ENCODE measurements around the gene EPAS1.

The EPAS1 gene

DNA sequence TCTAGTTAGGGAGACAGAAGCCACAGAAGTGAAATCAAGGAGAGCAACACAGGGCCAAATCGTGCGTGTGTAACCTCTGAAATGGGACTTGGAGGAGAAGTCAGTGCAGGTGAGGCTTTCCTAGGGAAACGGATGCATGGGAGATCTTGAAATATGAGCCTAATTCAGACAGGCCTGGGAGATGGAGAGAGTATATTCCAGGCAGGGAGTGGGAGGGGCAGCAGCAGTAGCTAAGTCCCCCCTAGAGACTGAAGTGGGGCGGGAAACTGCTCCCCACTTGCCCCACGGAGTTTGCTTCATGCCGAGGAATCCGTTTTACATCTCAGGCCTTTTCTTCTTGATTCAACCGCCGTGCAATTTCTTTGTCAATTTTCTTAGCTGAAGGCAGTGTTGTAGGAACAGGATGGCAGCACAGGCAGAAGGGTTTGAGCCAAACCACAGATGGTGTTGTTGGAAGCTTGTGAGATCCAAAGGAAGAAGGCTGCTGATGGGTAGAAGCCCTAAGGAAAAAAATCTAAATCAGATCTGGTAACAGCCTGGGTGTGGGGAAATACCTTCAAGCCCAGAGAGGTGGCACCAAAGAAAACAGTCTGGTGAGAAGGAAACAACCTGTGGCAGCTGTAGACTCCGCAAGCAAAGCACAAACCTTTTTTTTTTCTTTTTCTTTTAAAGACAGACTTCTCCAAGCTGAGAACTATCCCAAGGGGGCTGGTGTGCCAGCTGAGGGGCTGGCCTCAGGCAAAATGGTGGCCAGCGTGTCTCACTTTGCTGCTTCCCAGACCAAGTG, 40.2 kb downstream of the EPAS1 start:
- in situ Hi-C loops (cut with HindIII; ENCODE audit: low sequenced_read_pairs): no loop called here

DNA sequence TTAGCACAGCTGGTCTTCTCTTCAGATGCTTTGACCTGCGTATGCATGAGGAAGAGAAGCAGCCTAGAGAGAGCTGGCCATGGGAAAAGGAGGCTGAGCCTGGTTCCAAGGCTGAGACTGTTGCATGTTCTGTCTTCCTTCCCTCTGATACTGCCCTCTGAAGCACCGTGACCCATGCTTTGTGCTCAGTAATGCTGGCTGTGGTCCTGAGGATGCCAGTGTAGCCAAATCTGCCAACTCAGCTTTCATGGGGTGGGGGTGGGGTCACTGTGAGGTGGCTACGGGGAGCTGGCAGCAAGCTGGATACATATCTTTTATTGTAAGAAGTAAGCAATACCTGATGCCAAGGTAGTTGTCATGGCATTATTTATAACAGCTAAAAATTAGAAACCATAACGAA, 41.5 kb downstream of the EPAS1 start:
- in situ Hi-C loops (cut with HindIII; ENCODE audit: low sequenced_read_pairs): no loop called here

DNA sequence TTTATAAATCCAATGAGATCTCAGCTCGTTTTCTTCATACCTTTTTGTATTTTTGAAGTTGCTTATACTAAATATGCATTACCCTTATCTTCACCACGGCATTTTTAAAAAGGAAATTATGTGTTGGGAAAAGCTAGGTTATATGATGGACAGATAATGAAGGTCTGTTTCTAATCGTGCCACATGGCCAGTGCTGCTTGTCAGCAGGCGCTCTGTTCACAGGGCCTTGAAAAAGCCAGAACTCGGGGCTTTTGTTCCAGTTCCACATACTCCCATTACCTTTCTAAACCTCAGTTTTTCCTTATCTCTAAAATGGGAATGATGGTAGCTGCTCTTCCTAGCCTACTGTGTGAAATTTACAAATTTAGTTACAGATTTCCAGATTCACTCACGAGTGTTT, 42.0 kb downstream of the EPAS1 start:
- in situ Hi-C loops (cut with HindIII; ENCODE audit: low sequenced_read_pairs): no loop called here

DNA sequence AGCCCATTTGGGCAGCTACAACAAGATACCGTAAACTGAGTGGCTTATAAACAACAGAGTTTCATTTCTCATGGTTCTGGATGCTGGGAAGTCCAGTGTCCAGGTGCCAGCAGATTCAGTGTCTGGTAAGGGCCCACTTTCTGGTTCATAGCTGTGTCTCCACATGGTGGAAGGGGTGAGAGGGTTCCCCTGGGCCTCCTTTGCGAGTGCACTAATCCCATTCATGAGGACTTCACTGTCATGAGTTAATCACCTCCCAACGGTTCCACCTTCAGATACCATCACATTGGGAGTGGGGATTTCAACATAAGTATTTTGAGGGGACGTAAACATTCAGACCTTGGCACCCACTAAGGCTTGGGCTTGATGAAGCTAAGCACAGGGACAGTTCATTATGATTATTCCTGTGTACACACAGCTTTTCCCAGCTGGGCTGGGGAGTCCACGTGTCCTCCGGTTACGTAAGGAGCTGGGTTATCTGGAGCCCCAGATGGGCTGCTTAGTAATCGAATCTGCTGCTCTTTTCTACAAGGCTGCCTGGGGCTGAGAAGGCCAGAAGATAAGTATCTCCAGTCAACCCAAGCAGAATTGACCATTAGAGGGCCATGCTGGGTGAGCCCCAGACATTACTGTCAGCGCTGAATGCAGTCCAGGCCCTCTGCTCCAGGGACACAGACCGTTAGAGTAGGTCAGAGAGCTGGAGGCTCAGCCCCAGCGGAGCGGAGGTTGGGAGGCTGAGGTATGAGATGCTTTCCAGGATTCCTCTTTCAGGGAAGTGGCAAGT, 42.7 kb downstream of the EPAS1 start:
- in situ Hi-C loops (cut with HindIII; ENCODE audit: low sequenced_read_pairs): no loop called here

DNA sequence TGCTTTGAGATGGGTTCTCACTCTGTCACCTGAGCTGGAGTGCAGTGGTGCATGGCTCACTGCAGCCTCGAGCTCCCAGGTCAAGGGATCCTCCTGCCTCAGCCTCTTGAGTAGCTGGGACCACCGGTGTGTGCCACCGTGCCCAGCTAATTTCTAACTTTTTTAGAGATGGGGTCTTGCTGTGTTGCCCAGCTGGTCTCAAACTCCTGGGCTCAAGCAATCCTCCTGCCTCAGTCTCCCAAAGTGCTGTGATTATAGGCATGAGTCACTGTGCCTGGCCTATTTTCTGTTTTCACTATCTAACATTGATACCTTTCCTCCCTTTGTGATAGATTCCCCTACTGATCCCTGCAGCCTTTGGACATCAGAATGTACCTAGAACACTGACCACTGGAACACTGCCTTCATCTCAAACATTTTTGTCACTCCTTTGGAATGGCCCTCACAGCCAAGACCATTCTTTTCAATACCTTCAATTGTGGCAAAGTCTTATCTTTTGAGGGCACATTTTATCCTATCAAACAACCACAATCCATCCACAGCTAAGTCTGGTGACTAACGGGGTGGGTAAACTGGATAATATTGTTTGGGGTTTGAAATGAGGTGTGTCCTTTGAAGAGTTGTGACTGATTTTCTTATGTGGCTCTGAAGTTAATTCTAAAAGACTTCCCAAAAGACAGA, 43.7 kb downstream of the EPAS1 start:
- in situ Hi-C loops (cut with HindIII; ENCODE audit: low sequenced_read_pairs): no loop called here

DNA sequence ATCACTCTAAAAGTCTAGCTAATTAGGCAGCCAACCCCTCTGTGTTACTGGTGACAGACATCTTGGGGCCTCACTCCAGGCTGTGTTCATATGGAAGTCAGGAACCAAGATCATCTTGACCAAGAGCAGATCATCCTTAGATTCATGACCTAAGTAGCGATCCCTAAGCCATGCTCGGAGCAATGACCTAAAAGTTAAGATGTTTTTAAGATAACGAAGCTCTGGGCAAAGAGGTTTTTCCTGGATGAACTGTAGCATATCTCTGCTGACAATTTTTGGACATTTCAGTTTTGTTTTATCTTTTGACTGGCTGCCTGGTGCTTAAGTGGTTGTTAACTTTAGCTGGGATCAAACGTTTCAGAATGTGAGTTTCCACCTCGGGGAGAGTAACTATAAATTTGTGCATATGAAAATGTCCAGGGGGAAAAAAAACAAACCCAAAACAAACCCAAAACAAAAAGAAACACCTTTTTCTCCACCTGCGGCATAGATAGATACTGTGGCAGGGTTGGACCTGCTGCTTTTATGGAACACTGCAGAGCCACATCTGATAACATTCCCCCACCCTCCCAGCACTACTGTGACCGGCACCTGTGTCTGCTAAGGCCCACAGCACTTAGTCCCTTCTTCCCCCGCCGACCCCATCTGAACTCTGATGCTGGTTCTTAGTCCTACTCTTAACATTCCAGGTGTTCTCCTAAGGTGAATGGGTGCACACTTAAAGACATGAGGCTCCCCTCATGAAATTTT, 45.5 kb downstream of the EPAS1 start:
- in situ Hi-C loops (cut with HindIII; ENCODE audit: low sequenced_read_pairs): no loop called here

DNA sequence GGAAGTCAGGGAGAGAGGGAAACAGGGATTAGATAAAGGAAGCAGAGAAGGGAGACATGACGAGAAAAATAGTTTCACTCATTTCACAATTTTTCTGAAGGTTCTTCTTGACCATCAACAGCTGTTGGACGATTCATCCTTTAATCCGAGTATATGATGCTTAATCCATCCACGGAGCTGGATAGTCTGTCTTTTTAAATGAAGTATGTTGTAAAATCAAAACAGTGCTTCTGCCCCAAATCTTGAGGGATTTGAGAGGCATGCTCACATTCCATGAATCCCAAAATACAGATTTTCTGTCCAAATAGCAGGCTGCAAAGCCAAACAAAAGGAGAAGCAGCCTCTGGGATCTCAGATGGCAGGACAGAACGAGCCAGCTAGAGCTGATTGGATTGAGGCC, 47.5 kb downstream of the EPAS1 start:
- in situ Hi-C loops (cut with HindIII; ENCODE audit: low sequenced_read_pairs): no loop called here

DNA sequence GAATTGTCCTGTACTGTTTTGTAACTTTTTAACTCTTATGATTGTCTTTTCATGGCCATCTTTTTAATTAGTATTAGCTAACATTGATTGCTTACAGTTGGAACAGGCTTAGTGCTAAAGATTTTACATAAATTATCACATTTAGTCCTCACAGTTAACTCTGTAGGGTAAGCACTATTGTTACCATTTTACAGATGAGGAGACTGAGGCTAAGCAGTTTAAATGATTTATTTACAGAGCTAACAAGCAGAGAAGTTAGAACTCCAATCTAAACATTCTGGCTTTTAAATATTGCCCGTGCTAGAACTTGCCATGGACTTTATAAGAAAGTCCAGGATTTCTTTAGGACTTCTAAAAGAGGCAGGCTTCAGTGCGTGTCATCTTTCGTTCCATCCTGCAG, 48.6 kb downstream of the EPAS1 start:
- in situ Hi-C loops (cut with HindIII; ENCODE audit: low sequenced_read_pairs): no loop called here

DNA sequence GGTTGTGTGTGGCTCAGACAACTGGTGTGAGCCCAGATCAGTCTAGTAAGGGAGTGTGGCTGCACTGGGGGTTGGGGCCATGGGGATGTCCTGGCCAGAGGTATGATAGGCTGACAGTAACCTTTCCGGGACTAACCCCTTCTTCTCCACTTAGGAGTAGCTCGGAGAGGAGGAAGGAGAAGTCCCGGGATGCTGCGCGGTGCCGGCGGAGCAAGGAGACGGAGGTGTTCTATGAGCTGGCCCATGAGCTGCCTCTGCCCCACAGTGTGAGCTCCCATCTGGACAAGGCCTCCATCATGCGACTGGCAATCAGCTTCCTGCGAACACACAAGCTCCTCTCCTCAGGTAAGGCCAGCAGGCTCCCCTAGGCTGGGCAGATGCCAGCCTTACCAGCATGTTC, 49.5 kb downstream of the EPAS1 start:
- in situ Hi-C loops (cut with HindIII; ENCODE audit: low sequenced_read_pairs): no loop called here

DNA sequence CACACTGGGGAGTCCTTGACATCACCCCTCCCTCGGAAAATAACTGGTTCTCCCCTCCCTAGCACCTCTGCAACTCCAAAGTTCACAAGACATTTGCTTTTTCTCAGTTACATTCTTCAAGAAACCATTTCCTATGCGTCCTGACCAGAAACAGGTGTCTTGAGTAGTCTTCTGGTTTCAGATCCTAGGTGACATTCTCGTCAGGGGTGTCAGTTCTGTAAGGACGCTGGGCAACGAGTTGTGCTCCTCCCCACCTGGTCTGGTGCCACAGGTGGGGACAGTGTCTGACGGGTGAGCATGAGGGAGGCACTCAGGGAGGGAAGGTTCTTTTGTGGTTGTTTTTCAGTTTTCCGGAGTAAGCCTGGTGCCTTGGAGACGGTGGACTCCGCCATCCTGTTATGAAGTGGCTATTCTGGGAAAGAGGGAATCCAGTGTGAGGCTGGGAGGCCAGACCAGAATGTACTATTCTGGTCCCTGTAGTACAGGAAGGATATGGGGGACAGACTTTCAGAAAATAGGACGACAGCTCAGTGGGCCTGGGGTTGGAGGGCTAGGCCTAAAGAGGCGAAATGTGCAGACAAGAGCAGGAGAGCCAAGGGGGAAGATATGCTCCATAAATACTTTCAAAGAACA, 50.6 kb downstream of the EPAS1 start:
- in situ Hi-C loops (cut with HindIII; ENCODE audit: low sequenced_read_pairs): no loop called here

DNA sequence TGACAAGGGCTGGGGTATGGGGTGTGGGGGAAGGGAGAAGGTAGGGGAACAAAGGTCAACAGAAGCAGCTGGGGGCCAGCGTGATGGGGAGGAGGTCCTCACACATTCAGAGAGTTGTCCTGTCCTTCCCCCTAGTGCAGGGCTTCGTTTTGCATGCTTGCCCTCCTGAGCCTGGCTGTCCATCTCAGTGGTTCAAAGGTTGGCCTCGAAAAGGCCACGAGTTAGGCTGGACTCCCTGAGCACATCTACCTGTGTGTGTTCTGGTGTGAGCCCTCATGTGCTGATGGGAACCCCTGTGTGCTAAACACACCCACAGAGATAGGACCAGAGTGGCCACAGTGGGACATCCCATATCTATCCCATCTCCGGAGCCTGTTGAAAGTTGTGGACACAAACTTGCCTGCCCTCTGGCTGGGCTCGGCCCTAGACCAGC, 51.9 kb downstream of the EPAS1 start:
- in situ Hi-C loops (cut with HindIII; ENCODE audit: low sequenced_read_pairs): no loop called here

DNA sequence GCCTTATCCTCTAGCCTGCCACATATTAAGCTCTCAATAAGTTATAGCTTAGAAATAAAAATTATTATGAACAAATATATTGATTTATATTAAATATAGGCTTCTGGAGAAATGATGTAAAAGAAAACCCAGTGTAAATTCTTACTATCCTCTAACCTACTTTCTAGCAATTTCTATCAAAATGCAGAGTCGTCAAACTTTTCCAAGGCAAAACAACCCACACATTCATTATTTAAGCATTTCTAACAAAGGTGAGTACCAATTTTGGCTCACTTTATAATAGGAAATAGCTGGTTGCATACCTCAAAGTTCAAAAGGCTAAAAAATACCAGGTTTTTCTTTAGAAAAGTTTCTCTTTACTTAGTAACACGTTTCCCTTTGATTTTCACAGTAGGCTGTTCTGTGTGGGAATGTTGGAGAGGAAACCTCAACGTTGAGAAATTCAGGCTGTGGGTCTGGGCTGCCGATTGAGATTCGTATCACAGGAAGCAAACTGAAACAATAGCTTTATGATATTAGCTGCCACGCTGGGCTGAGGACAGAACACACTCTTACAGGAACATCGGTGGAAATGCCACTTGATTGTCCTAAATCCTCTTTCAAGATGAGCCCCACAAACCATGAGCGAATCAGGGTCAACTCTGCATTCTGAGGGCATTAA, 53.0 kb downstream of the EPAS1 start:
- in situ Hi-C loops (cut with HindIII; ENCODE audit: low sequenced_read_pairs): loop anchor here (25.0 kb wide), 1 partner anchor 313 kb away; no protein-coding TSS in a partner anchor

DNA sequence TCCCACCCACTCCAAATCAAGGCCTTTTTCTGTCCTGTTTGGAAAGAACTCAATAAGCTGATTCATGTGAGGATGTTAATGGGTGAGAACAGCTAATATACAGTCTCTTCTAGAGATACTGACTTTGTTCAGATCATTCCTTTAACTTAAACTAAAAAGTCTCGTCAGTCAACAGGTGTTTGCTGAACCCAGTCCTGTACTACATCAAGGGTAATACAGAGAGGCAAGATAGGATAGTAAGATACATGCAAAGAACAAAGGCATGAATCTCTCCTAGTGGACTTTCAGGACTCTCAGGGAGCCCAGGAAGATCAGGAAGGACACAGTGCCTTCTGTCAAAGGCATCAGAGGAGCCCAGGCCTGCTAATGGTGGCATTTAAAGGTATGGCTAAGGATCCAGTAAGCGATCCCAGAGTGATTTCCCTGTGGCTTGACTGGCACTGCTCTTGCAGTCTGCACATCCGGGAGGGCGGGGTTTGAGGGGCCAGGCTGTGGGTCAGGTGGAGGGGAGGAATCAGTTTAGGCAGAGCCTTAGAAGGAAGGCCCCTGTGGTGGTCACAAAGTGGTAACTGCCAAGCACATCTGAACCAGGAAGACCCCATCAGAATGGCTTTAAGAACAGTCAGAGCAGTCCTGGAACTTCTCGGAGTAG, 54.0 kb downstream of the EPAS1 start:
- in situ Hi-C loops (cut with HindIII; ENCODE audit: low sequenced_read_pairs): loop anchor here (25.0 kb wide), 1 partner anchor 314 kb away; no protein-coding TSS in a partner anchor

DNA sequence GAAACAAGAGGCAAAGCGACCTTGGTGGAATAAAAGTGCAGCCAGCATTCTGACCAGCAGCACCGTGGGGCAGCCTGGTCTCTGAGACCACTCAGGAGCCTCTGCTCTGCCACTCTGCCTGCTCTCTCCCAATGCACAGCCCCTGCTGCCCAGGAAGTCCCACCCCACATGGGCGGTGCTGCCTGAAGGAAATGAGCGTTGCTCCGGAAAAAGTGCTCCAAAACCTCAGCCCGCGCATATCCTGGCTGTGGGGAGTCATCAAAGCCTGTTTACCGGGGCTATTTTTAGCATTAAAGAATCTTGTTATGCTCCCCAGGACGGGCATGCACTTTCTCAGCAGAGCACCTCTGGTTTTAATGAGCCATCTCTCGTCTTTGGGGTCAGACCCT, 54.5 kb downstream of the EPAS1 start:
- in situ Hi-C loops (cut with HindIII; ENCODE audit: low sequenced_read_pairs): loop anchor here (25.0 kb wide), 1 partner anchor 314 kb away; no protein-coding TSS in a partner anchor

DNA sequence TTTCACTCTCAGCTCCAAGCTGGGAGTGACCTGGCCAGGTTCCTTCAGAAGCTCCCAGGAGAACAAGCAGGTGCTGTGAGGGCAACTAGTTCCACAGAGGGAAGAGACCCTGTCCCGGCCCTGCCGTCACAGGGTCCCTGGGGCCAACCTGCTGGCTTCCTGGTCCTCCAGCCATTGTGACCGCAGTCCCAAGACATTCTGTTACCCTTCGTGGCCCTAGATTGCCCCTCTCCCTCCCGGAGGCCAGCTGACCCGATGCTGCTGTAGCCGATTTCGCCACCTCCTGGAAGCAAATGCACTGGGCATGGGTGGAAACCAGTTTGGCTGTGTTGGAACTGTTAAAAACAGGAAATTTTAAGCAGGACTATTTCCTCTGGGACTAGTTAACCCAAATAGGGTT, 55.4 kb downstream of the EPAS1 start:
- in situ Hi-C loops (cut with HindIII; ENCODE audit: low sequenced_read_pairs): loop anchor here (25.0 kb wide), 1 partner anchor 315 kb away; no protein-coding TSS in a partner anchor

DNA sequence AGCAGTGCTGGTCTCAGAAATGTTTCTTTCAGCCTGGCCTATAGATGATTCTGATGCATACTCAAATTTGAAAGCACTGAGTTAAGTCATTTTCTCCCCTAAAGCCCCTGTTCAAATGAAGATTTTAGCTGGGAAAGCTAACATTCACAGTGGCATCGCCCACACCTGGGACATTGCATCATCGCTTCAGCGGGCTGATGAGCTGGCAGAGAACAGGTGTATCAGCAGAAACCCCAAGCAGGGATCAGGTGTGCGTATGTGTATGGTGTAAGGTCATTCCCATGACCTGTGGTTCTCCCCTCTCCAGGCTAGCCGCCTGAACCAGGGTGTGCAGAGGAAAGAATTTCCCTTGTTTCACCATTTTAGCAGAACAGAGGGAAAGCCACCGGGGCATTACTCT, 56.3 kb downstream of the EPAS1 start:
- in situ Hi-C loops (cut with HindIII; ENCODE audit: low sequenced_read_pairs): loop anchor here (25.0 kb wide), 1 partner anchor 316 kb away; no protein-coding TSS in a partner anchor

DNA sequence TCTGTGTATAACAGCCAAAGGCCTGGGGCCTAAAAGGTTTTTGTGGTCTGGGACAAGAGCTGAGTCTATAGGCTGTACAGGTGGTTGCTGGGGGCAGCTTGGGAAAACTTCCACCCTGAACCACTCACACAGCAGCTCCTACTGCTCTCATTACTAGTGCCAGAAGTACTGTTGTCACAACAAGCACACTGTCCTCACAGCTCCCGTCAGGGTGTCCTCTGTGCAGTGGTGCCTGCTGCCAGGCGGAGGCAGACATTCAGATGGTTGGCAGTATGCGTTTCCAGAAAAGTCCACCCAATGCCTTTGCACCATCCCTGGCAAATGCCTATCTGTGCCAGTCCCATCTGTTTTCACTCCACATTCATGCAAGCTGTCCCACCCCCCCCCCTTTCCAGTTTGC, 58.5 kb downstream of the EPAS1 start:
- in situ Hi-C loops (cut with HindIII; ENCODE audit: low sequenced_read_pairs): loop anchor here (25.0 kb wide), 1 partner anchor 318 kb away; no protein-coding TSS in a partner anchor

DNA sequence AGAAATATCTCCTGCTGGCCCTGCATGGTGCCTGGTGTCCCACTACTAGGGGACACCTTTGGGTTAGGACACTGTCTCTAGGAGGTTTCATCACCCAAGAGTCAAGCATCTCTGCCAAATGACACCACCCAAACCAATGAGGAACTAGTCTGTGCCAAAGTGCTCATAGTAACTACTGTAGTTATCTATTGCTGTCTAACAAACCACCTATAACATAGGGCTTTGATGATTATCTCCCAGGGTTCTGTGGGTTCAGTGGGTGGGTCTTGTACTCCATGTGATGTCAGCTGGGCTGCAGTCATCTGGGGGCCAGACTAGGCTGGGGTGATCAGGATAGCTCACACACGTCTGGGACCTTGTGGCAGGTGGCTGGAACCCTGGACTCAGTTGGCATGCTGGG, 59.8 kb downstream of the EPAS1 start:
- in situ Hi-C loops (cut with HindIII; ENCODE audit: low sequenced_read_pairs): loop anchor here (25.0 kb wide), 1 partner anchor 320 kb away; no protein-coding TSS in a partner anchor

DNA sequence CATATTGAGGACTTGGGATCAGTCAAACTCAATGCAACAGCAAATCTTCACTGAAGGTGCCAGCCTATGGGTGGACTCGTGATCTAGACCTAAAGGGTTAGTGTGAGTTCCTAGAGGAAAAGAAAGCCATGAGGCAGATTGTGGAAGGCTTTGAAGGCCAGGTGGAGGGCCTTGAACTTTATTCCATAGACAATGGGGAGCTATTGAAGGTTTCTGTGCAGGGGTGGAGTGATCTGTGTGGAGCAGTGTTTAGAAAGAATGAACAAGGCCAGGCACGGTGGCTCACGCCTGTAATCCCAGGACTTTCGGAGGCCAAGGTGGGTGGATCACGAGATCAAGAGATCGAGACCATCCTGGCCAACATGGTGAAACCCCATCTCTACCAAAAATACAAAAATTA, 61.5 kb downstream of the EPAS1 start:
- in situ Hi-C loops (cut with HindIII; ENCODE audit: low sequenced_read_pairs): loop anchor here (25.0 kb wide), 1 partner anchor 321 kb away; no protein-coding TSS in a partner anchor
